Effector memory CD4-positive, alpha-beta T cell (primary cell): Measurements from ENCODE around the gene GDAP2.
"Not testable (repeated sequence)": the region's sequence is repeated elsewhere in the genome, so short reads cannot be mapped to it uniquely, and the experiment has no call there.

ENCODE experiments used
- DNase-seq, 3 donors: peaks; one replicate each; pipeline ENCODE4 v3.0.0-alpha.2; 2020
- H3K27ac ChIP-seq: 2 replicates; pipeline ENCODE4 v1.7.0; 2013; ENCODE audit warnings: mild to moderate bottlenecking, low read length, moderate library complexity; ENCODE audit not compliant: insufficient read depth, poor library complexity, severe bottlenecking
- H3K27me3 ChIP-seq: replicated peaks from 2 replicates; pipeline ENCODE4 v1.7.0; 2013; ENCODE audit warnings: mild to moderate bottlenecking, low read length; ENCODE audit not compliant: insufficient read depth, control insufficient read depth, poor library complexity, severe bottlenecking
- H3K36me3 ChIP-seq: 2 replicates; pipeline ENCODE4 v1.7.0; 2013; ENCODE audit warnings: mild to moderate bottlenecking, low read length, moderate library complexity; ENCODE audit not compliant: control insufficient read depth, insufficient read depth
- H3K4me1 ChIP-seq: 2 replicates; pipeline ENCODE4 v1.7.0; 2013; ENCODE audit warnings: low read length, mild to moderate bottlenecking; ENCODE audit not compliant: control insufficient read depth, insufficient read depth, poor library complexity, severe bottlenecking
- H3K4me3 ChIP-seq: 2 replicates; pipeline ENCODE4 v1.7.0; 2013; ENCODE audit warnings: low read length, low read depth, mild to moderate bottlenecking; ENCODE audit not compliant: insufficient read depth, poor library complexity, severe bottlenecking
- H3K9me3 ChIP-seq: 2 replicates; pipeline ENCODE4 v1.7.0; 2013; ENCODE audit warnings: mild to moderate bottlenecking, low read length, moderate library complexity; ENCODE audit not compliant: control insufficient read depth

GDAP2 gene

DNA sequence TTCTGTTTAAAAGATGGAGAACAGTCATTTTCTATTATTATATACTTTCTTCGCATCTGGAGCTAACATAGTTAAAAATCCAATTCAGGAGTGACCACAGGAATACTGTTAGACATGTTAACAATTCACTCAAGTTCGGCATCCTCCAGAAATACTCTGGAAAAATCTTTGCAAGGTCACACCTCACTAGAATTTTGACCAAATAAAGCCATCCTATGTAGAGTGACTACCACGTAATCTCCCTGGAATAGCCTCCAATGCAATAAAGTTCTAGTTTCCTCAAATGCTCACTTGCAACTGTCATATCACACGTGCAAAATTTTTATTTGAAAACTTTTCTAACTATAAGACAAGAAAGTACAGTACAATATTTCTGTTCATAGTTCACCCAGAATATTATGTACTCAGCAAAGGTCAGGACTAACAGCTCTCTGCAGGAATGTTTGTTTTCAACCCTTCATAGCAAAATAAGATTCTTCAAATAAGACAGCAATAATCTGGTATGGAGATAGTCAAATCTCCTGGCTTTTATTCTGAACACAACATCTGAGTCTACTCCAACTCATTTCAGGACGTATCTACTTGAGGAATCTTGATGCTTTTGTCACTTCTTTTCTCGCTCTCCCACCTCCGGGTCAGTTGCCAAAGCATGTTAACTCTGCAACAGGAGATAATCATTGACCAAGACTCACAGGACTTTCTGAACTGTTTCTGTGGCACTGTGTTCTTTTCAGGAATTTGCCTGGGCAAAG is 82.6 kb downstream of the GDAP2 start:
- Histone ChIP-seq H3K4me1 (no peaks in the 10 kb centered on the region), H3K9me3 (no peaks in the 10 kb centered on the region), H3K27ac (no peak overlapping the region), H3K4me3 (no peak overlapping the region), H3K36me3 (no peaks in the 10 kb centered on the region), H3K27me3 (no peaks in the 10 kb centered on the region)
- no peak for DNase-seq

DNA sequence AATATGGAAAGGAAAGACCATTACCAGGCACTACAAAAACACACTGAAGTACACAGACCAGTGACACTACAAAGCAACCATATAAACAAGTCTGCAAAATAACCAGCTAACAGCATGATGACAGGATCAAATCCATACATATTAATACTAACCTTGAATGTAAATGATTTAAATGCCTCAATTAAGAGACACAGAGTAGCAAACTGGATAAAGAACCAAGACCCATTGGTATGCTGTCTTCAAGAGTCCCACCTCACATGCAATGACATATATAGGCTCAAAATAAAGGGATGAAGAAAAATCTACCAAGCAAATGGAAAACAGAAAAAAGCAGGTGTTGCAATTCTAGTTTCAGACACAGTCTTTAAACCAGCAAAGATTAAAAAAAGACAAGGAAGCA is 84.9 kb downstream of the GDAP2 start:
- not testable (repeated sequence) for H3K4me1 ChIP-seq, DNase-seq, H3K9me3 ChIP-seq, H3K4me3 ChIP-seq, H3K27ac ChIP-seq, H3K36me3 ChIP-seq, H3K27me3 ChIP-seq

DNA sequence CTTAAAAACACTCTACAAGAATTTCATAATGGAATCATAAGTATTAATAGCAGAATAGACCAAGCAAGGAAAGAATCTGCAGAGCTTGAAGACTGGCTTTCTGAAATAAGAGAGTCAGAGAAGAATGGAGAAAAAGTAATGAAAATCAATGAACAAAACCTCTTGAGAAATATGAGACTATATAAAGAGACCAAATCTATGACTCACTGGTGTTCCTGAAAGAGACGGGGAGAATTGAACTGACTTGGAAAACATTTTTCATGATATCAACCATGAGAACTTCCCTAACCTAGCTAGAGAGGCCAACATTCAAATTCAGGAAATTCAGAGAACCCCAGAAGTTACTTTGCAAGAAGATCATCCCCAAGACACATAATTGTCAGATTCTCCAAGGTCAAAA is 85.6 kb downstream of the GDAP2 start:
- no peaks in the 10 kb centered on the region for H3K36me3 ChIP-seq
- no peak for DNase-seq
- H3K9me3 ChIP-seq: no peaks in the 10 kb centered on the region
- H3K4me1 ChIP-seq: no peaks in the 10 kb centered on the region
- H3K27ac ChIP-seq: no peak overlapping the region
- H3K4me3 ChIP-seq: no peak overlapping the region
- H3K27me3 ChIP-seq: no peaks in the 10 kb centered on the region

DNA sequence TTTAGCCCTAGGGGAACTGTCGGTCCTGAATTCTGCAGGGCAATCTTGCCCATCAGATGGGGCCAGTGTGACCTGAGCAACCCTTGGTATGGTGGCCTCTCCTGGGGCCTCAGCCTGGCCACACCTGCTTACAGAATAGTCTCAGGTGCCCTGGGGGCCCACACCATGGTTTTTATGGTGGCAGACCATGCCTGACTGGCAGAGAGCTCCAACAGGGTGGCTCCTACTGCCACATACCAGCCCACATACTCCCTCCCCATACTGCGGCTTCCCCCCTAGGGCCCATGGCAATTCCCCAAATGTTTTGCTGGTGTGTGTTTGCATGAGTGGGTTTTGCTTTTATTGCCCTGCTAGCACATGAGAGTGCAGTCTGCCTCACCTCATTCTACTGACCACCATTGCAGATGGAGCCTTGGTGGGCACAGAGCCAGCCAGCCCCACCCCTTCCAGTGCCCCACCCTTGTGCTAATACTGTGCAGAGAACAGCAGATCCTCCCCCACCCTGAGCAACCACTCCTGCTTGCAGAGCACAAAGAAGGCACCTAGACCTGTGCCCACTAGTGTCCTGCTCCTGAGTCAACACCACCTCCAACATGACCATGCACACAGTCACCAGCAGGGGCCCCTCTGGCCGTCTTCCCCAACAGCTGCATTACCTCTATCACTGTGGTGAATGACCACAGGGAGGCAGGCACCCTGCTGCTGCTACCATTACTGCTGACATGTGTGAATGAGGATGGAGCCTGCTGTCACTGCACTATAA is 86.8 kb downstream of the GDAP2 start:
- H3K27me3 ChIP-seq: no peaks in the 10 kb centered on the region
- H3K4me3 ChIP-seq: no peak overlapping the region
- no peaks in the 10 kb centered on the region for H3K4me1 ChIP-seq
- no peak for DNase-seq
- no peaks in the 10 kb centered on the region for H3K36me3 ChIP-seq
- H3K9me3 ChIP-seq: no peaks in the 10 kb centered on the region
- H3K27ac ChIP-seq: no peak overlapping the region

DNA sequence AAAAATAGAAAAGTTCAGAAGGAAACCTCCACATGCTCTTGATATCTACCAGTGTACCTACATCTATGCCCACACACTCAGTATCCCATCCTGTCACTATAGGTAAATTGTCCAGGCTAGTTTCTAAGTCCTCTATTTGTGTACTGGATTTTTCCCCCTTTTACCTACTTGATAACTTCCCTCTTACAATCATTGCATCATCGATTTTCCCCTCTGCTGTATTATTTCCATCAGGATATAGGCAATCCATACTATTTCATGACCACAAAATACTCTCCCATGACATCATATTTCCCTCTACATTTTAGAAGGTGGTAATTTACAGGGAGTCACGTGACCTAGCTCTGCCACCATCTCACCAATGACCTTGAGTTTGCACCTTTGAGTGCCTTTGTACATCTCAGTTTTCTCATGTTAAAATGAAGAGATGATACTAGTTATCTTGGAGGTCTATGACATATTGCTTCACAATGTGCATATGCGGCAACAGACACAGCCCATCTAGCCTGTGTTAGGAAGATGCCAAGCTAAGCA is 88.2 kb downstream of the GDAP2 start:
- Histone ChIP-seq H3K27ac (no peak overlapping the region), H3K27me3 (no peaks in the 10 kb centered on the region), H3K9me3 (no peaks in the 10 kb centered on the region), H3K36me3 (no peaks in the 10 kb centered on the region), H3K4me3 (no peak overlapping the region), H3K4me1 (no peaks in the 10 kb centered on the region)
- DNase-seq: no peak

DNA sequence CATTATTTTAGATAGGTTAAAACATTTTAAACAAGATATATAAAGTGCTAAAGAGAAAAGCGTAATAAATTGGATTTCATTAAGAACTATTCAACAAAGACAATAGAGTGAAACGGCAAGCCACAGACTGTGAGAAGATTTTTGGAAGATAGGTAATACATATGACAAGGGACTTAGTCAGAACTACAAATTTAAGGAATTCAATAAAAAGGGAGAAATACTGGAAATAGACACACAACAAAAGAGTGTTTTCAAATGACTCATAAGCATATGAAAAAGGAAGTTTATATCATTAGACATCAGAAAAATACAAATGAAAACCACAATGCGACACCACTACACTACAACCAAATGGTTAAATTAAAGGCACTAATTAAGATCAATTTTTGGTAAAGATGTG is 90.5 kb downstream of the GDAP2 start:
- Histone ChIP-seq H3K9me3 (no peaks in the 10 kb centered on the region), H3K4me3 (no peak overlapping the region), H3K27me3 (no peaks in the 10 kb centered on the region), H3K4me1 (no peaks in the 10 kb centered on the region), H3K36me3 (no peaks in the 10 kb centered on the region), H3K27ac (no peak overlapping the region)
- no peak for DNase-seq

DNA sequence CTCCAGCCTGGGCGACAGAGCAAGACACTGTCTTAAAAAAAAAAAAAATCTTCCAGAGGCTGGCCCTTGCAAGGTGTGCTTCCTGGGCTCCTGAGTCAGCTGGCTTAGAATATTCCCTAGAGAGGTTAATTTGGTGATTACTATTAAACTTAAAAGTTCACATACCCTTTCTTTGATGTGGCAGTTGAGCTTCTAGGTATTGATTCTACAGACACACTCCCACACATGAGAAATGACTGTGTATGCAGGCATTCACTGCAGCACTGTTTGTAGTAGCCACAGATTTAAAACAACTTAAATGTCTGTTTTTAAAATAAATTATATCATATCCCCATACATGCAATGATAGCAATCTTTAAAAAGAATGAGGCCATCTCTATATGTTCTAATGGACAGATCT is 93.4 kb downstream of the GDAP2 start:
- H3K4me1 ChIP-seq: no peaks in the 10 kb centered on the region
- H3K36me3 ChIP-seq: no peaks in the 10 kb centered on the region
- no peak for DNase-seq
- no peaks in the 10 kb centered on the region for H3K9me3 ChIP-seq
- H3K4me3 ChIP-seq: no peak overlapping the region
- H3K27ac ChIP-seq: no peak overlapping the region
- H3K27me3 ChIP-seq: no peaks in the 10 kb centered on the region

DNA sequence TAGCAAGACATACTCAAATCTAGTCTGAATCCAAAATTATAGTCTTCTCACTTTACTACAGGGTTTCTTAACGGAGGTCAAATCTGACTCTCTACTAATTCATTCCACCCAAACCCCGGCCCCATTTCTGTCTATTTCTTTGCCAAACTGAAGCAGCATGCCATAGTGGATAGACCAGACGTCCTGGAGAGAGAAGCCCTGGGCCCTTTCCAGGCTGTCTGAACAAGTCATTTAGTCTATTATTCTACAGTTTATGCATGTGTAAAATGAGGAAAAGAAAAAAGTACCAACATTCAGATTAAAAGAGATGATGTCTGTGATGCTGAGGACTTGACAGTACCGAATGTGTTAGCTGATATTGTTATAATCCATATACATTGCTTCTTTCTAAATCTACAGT is 95.0 kb downstream of the GDAP2 start:
- H3K36me3 ChIP-seq: no peaks in the 10 kb centered on the region
- no peak overlapping the region for H3K4me3 ChIP-seq
- no peaks in the 10 kb centered on the region for H3K4me1 ChIP-seq
- H3K27ac ChIP-seq: no peak overlapping the region
- H3K27me3 ChIP-seq: no peaks in the 10 kb centered on the region
- H3K9me3 ChIP-seq: no peaks in the 10 kb centered on the region
- no peak for DNase-seq

DNA sequence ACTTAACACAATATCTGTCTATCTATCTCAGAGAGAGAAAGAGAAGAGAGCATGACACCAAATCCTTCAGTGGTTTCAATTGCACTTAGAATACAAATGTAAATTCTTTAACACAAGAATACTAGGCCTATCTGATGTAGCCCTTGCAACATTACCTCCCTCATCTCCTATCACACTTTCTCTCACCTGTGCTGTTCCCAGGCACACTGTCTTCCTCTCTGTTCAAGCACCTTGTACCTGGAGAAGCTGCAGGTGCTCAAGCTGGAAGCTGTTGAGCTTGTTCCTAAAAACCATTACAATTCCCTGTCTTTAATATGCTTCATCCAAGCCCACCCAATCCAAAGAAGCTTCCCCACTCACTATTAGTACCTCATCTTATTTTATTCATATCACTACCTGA is 97.0 kb downstream of the GDAP2 start:
- Histone ChIP-seq H3K4me1 (no peaks in the 10 kb centered on the region), H3K9me3 (no peaks in the 10 kb centered on the region), H3K27ac (no peak overlapping the region), H3K4me3 (no peak overlapping the region), H3K27me3 (no peaks in the 10 kb centered on the region), H3K36me3 (no peaks in the 10 kb centered on the region)
- no peak for DNase-seq

DNA sequence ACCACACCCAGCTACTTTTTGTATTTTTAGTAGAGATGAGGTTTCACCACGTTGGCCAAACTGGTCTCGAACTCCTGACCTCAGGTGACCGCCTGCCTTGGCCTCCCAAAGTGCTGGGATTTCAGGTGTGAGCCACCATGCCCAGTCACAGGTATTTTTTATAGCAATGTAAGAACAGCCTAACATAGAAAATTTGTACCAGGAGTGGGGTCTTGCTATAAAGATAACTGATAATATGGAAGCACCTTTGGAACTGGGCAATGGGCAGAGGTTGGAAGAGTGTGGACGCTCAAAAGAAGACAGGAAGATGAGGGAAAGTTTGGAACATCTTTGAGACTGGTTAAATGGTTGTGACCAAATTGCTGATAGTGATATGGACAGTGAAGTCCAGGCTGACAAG is 99.2 kb downstream of the GDAP2 start:
- H3K27me3 ChIP-seq: no peaks in the 10 kb centered on the region
- H3K9me3 ChIP-seq: no peaks in the 10 kb centered on the region
- no peaks in the 10 kb centered on the region for H3K36me3 ChIP-seq
- H3K4me3 ChIP-seq: no peak overlapping the region
- no peaks in the 10 kb centered on the region for H3K4me1 ChIP-seq
- DNase-seq: no peak
- no peak overlapping the region for H3K27ac ChIP-seq
